GM19099 (cell line): ENCODE measurements around the gene NDFIP1.

ENCODE experiments used
- POLR2A ChIP-seq: IDR thresholded peaks from 3 replicates; pipeline ENCODE4 v1.6.1; 2011; ENCODE audit warnings: low read depth; ENCODE audit not compliant: insufficient read length; ENCODE audit errors: extremely low read depth

The NDFIP1 gene

DNA sequence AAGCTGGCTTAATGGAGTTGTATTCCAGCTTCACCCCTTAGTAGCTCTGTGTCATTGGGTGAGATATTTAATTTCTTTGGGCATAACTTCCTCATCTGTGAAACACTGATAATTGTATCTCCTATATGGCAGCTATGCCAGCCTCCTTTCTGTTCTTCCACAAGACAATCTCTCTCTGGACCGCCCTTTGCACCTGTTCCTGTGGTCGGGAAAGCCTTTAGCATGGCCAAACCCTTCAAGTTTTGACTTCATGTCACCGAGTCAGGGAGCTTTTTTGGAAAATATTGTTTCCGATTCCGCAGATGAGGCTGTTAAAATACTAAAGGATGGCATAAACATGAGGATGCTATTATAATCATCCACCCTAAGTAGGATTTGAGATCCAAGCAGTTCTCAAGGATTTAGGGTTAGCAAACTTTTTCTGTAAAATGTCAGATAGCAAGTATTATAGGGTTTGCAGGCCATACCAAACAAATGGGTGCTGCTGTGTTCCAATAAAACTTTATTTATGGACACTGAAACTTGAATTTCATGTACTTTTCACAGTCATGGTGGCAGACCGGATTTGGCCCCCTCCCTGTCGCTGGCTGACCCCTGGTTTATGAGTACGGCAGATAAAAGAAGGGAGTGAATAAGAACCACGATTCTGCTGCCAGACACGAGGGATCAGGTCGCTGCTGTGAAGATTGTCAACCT lies 695 bp upstream of the NDFIP1 start:
- TF ChIP-seq POLR2A: no peak

GRCh38 chr5:142109331-142110045 lies 909 bp downstream of the NDFIP1 start:
- TF ChIP-seq POLR2A: no peak

GRCh38 chr5:142110046-142110531 lies 1.5 kb downstream of the NDFIP1 start:
- TF ChIP-seq POLR2A: no peak

DNA sequence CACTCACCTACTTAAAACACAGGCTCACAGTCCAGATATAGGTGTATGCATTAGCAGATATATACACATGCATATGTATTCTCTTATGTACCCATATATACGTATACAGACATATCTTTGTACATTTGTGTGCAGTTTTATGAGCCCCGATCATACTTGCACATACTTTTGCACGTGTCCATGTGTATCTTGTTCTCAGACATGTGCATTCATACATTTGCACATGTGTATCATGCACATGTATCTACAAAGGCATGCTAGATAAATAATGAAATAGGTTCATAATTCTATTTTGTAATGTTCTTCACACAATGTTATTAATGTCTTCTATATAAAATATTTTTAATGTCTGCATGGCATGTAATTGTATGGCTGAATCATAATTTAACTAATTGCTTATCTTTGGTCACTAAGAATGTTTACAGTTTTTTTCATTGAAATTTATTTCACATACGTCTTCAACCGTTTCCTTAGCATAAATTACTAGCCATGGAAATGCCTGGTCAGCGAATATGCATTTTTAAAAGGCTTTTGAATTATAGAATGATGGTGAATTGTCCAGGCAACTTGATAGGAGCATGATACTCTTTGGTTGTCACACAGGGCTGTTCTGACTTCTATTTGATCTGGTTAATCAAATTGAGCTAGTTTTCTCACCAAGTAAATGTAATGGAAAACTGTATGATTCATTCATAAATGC lies 2.6 kb downstream of the NDFIP1 start:
- no peak for TF ChIP-seq POLR2A

DNA sequence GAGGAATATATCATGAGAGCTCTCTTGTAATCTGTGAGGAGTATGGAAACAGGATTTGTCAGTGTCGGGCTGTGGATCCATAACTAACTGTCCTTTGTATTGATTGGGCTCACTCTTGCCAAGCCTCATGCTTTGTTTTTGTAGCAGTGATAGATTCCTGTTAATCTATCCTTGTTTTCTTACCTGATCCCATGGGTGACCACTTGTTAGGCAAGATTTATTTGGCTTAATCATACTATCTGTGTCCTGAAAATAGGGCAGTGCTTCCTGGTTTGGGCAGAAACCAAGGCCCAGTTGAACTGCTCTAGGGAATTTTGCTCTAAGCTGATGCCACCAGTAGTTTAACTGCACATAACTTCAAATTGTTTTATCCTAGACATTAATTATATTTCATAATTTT lies 6.1 kb downstream of the NDFIP1 start:
- TF ChIP-seq POLR2A: no peak

DNA sequence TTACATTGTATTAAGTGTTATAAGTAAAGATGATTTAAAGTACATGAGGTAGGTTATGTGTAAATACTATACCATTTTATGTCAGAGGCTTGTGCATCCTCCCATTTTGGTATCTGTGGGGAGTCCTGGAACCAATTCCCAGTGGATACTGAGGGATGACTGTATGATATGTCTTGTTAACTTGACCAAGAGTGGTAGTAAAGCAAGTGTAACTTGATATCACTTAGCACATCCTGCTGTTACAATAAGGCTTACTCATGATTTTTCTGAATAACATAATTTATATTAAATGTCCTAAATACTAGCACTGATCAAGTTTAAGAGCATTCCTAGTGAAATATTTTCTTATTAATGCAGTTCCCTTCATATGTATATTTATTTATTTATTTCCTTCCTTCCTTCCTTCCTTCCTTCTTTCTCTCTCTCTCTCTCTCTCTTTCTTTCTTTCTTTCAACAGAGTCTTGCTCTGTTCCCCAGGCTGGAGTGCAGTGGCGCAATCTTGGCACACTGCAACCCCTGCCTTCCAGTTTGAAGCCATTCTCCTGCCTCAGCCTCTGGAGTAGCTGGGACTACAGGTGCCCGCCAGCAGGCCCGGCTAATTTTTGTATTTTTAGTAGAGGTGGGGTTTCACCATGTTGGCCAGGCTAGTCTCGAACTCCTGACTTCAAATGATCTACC lies 7.5 kb downstream of the NDFIP1 start:
- no peak for TF ChIP-seq POLR2A

DNA sequence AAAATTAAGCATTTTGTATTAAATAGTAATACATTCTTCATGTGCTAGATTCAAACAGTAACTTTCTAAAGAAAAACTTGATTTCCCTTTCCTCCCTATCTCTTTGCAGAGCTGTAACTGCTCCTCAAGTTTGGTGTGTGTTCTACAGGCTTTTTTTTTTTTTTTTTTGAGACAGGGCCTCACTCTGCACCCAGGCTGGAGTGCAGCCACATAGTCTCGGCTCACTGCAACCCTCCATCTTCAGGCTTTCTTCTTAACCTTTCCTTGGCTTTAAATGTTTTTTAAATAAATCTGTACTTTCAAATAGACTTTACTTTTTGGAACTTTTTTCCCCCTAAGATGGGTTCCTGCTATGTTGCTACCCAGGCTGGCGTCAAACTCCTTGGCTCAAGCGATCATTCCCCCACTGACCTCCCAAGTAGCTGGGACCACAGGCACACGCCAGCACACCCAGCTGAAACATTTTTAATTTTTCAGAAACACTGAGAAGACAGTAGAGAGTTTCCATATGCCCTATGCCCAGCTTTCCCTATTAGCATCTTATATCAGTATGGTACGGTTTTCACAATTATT lies 9.1 kb downstream of the NDFIP1 start:
- TF ChIP-seq POLR2A: no peak

DNA sequence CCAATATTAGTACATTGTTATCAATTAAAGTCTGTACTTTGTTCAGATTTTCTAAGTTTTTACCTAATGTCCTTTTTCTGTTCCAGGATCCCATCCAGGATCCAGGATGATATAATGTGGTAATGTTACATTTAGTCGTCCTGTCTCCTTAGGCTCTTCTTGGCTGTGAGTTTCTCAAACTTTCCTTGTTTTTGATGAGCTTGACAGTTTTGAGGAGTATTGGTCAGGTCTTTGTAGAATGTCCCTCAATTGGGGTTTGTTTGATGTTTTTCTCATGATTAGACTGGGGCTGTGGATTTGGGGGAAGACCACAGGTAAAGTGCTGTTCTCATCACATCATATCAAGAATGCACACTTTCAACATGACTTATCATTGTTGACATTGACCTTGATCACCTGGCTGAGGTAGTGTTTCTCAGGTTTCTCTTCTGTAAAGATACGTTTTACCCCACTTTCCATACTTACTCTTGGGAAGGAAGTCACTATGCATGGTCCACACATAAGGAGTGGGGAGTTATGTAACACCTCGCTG lies 9.6 kb downstream of the NDFIP1 start:
- no peak for TF ChIP-seq POLR2A

GRCh38 chr5:142119051-142119625 lies 10.6 kb downstream of the NDFIP1 start:
- no peak for TF ChIP-seq POLR2A

GRCh38 chr5:142120247-142120935 lies 11.8 kb downstream of the NDFIP1 start:
- no peak for TF ChIP-seq POLR2A

DNA sequence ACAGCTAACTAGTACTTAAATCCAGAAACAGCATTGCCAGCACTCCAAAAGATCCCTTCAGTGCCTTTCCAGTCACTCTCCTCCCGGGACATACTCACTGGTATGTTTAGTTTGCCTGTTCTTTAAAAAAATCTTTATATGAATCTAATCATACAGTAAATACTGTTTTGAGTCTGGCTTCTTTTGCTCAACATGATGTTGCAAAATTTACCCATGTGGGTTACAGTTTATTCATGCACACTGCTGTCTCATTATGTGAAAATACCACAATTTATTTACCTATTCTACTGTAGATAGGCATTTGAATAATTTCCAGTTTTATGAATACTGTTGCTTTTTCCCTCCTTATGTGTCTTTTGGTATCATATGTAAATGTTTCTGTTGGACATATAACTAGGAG lies 13.5 kb downstream of the NDFIP1 start:
- TF ChIP-seq POLR2A: no peak

DNA sequence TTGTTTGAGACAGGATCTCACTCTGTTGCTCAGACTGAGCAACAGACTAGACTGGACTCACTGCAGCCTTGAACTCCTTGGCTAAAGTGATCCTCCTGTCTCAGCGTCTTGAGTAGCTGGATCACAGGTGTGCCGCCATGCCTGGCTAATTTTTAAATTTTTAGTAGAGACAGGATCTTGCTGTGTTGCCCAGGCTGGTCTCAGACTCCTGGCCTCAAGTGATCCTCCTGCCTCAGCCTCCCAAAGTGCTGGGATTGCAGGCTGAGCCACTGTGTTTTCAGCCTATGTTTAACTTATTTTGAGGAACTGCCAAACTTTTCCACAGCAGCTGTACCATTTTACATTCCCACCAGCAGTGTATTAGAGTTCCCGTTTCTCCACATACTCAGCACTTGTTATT lies 16.8 kb downstream of the NDFIP1 start:
- no peak for TF ChIP-seq POLR2A

GRCh38 chr5:142125963-142126362 lies 17.4 kb downstream of the NDFIP1 start:
- no peak for TF ChIP-seq POLR2A
